Activated T-cell treated with anti-CD3 and anti-CD28 coated beads, Interleukin-2, amount 50 U/mL, for 48 hours (primary cell): ENCODE data around the gene RNU7-1.
A peak's percentile ranks its signal among the peaks of the same experiment; 100 is the strongest.

ENCODE experiments used
- DNase-seq, 2 experiments: peaks; one replicate each; pipeline ENCODE4 v3.0.0-alpha.2; 2020

Gene RNU7-1

DNA sequence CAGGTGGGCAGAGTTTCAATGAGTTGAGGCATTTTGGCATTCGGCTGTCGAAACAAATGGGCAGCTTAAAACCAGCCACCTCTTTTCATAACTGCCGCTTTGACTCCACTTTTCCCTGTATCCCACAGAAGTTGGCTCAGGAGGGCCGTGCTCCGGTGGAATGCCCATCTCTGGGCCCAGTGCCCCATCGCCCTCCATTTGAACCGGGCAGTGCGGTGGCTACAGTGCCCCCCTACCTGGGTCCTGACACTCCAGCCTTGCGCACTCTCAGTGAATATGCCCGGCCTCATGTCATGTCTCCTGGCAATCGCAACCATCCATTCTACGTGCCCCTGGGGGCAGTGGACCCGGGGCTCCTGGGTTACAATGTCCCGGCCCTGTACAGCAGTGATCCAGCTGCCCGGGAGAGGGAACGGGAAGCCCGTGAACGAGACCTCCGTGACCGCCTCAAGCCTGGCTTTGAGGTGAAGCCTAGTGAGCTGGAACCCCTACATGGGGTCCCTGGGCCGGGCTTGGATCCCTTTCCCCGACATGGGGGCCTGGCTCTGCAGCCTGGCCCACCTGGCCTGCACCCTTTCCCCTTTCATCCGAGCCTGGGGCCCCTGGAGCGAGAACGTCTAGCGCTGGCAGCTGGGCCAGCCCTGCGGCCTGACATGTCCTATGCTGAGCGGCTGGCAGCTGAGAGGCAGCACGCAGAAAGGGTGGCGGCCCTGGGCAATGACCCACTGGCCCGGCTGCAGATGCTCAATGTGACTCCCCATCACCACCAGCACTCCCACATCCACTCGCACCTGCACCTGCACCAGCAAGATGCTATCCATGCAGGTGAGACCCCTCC, 5.0 kb upstream of the RNU7-1 start:
- no peak for DNase-seq

DNA sequence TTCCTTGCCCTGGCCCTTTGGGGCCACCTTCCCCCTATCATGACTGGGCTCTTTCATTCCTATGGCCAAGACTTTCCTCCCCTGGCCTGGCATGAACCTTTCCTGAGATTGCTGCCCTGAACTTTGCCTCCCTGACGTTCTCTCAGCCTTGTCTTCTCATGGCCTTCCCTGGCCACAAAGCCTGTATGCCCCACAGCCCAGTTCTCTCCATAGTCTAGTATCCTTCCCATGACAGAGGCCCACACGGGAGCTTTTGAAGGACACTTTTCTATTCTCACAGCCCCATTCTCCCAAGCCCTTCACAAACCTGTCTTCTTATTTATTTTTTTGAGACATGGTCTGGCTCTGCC, 4.5 kb upstream of the RNU7-1 start:
- DNase-seq = no peak

DNA sequence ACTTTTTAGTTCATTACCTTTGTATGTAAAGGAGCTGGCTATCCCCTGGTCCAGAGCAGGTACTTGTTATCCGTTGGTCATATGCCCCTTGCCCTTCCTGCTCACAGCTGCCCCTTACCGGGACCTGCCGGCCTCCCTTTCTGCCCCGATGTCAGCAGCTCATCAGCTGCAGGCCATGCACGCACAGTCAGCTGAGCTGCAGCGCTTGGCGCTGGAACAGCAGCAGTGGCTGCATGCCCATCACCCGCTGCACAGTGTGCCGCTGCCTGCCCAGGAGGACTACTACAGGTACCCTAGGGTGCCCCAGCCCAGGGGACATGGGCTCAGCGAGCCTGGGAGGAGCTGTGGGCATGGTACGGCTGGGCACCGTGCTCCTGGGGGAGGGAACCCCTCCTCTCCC, 2.3 kb upstream of the RNU7-1 start:
- DNase-seq = no peak

DNA sequence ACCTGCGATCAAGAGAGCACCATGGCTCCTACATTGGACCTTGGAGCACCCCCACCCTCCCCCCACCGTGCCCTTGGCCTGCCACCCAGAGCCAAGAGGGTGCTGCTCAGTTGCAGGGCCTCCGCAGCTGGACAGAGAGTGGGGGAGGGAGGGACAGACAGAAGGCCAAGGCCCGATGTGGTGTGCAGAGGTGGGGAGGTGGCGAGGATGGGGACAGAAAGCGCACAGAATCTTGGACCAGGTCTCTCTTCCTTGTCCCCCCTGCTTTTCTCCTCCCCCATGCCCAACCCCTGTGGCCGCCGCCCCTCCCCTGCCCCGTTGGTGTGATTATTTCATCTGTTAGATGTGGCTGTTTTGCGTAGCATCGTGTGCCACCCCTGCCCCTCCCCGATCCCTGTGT, 1.8 kb upstream of the RNU7-1 start:
- DNase-seq = no peak

DNA sequence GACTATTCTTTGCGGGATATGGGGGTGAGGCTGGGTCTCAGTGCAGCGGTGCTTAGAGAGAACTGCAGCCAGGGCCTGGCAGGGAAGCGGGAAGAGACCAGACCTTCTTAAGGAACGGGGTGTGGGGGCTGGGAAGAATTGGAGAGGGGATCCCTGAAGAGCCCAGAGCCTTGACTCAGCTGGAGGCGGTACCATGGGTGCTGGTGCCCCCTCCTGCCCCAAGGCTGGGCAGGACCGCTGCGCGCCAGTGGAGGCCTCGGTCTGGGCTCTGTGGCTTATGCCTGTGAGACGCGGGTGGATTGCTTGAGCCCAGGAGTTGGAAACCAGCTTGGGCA, 1.3 kb upstream of the RNU7-1 start:
- DNase-seq = no peak

DNA sequence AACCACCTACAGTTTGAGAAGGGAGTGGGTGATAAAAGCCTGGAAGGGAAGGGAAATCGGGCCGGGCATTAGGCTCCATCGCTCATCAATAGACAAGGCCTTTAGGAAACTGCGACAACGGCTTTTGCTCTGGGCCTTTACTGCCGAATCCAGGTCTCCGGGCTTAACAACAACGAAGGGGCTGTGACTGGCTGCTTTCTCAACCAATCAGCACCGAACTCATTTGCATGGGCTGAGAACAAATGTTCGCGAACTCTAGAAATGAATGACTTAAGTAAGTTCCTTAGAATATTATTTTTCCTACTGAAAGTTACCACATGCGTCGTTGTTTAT, 261 bp upstream of the RNU7-1 start:
- peak; percentile 74 to 82 for DNase-seq

DNA sequence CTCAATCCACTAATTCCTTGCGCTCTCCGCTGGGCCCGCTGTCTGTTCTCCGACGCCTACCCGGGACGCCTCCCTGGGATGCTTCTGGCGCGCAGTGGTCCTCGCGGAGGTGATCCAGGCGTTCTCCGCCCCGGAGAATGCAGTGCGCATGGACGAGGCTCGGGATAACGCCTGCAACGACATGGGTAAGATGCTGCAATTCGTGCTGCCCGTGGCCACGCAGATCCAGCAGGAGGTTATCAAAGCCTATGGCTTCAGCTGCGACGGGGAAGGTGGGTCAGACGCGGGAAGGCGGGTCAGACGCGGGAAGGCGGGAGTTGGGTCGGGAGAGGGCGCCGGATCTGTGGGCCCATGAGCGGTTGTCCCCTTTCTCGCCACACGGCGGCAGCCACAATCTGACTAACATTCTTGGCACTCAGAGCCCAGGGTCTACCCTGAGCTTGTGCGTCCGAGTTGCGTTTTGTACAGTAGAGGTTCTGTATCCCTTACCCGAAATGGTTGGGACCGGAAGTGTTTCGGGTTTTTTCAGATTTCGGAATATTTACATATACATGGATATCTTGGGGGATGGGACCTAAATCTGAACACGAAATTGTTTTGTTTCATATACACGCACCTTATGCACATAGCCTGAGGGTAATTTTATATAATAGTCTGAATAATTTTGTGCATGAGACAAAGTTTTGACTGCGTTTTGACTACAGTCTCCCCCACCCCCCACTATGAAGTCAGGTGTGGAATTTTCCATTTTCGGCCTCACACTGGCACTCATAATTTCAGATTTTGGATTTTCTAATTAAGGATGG, 968 bp downstream of the RNU7-1 start:
- peak; percentile 92 to 94 for DNase-seq

DNA sequence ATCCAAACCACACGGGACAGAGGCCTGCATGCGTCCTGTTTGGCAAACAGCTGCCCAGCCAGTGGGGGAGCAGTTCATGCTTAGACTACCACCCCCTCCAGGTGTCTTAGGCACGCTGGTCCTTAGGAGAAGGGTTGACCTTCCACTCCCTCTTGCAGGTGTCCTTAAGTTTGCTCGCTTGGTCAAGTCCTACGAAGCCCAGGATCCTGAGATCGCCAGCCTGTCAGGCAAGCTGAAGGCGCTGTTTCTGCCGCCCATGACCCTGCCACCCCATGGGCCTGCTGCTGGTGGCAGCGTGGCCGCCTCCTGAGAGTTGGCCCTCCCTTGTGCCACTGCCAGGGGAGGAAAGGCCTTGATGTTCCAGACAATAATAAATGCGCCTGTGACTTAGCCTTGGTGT, 2.0 kb downstream of the RNU7-1 start:
- peak in 1 of 2 experiments; percentile 48 for DNase-seq

DNA sequence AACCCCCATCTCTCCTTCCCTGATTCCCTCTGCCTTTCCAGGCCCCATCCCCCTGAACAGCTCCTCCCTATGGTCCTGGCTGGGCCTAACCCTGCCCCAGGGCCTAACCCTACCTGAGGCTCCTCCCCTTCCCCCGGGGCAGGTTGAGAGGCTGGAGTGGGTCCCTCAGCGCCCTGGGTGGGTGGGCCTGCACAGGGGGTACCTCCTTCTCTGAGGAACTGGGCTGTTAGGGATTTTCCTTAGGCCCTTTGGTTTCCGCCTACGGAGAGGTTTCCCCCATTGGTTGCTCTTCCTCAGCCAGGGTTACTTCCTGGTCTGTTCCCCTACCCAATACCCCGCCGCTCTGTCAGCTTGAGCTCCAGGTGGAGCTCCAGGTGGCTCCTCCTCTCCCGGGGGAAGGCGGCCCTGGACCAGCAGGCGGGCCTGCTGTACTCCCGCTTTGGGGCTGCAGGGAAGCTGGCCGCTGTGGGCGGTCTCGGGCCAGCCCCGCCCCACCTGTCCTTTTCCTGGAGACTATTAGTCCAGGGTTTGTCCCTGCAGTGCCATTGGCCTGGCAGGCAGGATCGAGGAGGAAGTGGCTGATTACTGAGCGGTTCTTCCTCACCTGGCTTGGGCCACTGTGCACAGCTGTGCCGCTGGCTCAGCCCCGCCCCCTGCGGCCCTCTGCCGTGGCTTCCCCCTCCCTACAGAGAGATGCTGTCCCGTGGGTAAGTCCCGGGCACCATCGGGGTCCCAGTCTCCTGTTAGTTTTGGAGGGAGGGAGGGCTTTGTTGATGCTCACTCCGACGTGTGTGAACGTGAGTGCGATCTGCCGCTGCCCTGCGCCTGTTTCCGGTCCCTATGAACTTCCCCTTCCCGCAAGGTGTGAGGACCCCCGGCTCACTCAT, 2.7 kb downstream of the RNU7-1 start:
- peak; percentile 72 to 80 for DNase-seq

DNA sequence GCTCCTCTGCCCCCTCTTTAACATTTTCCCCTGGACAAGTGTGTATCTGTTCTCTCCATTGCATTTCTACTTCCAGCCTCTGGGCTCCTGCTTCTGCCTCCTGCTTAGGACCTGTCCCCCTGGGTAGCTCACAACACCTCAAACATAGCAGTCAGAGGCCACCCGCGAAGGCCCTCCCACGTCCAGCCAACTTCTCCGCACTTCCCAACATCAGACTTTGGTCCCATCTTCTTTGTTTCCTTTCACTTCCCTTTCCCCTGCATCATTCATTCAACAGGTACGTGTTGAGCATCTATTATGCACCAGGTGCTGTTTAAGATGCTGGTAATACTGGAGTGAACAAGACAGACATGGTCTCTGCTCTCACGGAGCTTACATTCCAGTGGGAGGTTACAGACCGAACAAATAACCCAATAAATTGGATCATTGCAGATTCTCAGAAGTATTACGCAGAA, 3.3 kb downstream of the RNU7-1 start:
- no peak for DNase-seq

DNA sequence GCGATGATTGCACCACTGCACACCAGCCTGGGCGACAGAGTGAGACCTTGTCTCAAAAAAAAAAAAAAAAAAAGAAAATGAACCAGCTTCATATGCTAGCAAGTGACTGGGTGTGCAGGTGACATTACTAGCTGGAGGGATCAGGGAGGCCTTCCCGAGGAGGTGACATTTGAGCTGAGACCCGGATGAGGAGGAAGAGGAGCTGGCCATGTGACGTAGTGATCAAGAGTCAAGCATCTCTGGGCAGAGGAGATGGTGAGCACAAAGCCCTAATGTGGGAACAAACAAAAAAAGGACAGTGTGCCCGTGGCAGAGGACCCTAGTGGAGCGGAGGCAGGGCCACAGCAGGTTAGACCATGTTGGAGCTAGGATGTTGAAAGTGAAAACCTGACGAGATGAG, 4.0 kb downstream of the RNU7-1 start:
- DNase-seq = no peak

DNA sequence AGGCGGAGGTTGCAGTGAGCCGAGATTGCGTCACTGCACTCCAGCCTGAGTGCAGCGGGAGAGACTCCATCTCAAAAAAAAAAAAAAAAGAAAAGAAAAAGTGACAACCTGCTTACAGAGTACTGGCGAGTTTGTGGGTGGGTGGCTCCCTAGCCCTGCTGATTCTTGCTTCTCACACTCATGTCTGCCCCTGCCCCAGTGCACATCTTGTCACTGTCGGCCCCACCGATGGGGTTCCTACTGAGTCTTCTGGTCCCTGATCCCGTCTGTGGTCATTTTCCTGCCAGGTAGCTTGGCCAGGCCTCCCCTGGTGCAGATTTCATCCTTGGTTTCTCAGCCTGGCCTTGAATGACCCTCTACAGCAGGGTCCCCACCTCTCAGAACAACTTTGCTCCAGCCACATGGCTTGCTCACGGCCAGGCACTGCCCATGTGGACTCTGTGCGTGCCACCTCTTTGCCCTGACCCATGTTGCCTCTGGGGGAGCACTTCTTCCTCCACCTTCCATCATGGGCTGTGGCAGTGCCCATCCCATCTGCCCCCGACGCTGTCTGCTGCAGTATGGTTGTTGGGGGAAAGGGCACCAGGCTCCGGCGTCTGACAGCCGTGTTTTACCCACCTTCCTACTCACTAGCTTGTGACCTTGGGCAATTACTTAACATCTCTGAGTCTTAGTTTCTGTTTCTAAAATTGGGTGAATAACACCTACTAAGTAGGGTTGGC, 5.4 kb downstream of the RNU7-1 start:
- peak in 1 of 2 experiments; percentile 53 for DNase-seq

DNA sequence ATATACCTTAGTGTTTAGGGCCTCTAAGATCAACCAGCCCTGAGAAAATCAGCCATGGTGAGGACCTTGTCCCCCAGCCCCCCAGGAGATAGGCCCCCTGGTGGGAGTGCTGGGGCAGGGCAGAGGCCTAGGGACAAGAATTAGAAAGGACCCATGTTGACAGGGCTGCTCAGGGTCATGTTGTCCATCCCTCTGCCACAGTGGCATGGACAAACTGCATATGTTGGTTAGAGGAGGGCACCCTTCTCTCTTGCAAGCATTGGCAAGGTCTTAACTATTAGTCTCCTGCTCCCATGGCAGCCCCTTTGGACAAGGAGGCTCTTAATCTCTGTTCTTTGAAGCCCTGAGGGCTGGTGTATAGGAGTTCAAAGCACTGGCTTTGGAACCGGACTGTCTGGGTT, 6.8 kb downstream of the RNU7-1 start:
- DNase-seq = peak; percentile 63 to 65

DNA sequence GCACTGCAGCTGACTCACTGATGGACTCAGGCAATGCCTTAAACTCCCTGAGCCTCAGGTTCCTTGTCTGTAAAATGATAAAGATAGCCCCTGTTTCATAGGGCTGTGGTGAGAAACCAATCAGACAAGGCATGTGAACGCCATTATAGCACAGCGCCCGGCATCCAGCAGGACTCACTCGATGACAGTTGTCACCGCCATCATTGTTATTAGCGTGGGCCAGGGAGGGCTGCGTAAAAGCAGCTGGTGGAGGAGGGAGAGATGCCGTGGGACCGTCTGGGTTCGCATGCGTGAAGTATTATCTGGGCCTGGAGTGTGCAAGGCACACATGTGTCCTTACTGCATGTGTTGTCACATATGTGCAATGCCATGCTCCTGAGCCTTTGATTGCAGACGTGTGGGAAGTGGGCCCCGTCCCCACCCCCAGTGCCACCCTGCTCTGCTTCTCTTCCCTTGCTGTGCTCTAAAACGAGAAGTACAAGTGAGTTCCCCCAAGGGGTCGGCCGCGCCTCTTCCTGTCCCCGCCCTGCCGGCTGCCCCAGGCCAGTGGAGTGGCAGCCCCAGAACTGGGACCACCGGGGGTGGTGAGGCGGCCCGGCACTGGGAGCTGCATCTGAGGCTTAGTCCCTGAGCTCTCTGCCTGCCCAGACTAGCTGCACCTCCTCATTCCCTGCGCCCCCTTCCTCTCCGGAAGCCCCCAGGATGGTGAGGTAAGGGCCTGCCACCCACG, 7.4 kb downstream of the RNU7-1 start, which contains the start of gene PTPN6:
PTPN6 (plus strand) TSS at position 546 of the 730 bp plus-strand sequence; CDS start at position 703, 157 bp downstream.
- DNase-seq = peak; percentile 73 to 76

DNA sequence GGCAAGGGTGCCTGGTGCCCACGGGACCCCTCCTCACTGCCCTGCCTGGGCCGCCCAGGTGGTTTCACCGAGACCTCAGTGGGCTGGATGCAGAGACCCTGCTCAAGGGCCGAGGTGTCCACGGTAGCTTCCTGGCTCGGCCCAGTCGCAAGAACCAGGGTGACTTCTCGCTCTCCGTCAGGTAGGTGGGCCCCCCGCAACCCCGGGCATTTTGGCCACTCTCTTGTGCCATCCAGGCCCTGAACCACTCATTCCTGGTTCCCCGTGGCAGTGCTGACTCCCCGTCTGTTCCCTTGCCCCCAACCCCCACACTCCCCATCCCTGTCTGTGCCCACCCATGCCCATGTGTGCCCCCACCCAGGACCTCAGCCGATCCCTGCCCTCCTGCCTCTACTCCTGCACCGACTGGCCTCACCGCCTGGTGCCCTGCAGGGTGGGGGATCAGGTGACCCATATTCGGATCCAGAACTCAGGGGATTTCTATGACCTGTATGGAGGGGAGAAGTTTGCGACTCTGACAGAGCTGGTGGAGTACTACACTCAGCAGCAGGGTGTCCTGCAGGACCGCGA, 8.0 kb downstream of the RNU7-1 start:
- DNase-seq = no peak

DNA sequence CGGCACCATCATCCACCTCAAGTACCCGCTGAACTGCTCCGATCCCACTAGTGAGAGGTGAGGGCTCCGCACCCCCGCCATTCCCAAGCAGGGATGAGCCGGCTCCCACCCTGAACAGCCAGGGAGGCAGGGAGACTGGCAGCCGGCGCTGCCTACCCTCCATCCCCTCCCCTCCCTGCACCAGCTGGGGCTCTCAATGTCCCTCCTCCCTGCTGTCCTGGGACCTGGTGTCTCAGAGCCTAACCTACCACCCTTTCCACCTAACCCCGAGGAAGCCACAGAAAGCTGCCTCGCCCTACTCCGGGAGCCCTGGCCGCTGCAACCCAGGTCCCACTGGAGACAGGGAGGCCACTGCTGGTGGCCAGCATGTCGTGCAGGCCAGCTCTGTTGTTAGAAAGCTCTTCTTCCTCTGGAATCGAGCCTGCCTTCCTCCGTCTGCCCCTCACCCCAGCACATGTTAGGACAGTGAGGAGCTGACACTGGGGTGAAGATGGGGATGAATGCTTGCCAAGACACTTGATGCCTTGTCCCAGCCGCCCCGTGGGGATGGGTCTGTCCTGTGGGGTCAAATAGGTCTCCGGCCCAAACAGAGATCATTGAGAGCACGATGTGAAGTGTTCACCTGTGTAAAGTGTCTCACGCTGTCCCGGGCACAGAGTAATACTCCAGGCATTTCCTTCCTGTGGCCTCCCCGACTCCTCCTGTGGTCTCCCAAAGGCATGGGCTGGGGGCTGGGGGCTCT, 8.7 kb downstream of the RNU7-1 start:
- DNase-seq = peak; percentile 62 to 68

DNA sequence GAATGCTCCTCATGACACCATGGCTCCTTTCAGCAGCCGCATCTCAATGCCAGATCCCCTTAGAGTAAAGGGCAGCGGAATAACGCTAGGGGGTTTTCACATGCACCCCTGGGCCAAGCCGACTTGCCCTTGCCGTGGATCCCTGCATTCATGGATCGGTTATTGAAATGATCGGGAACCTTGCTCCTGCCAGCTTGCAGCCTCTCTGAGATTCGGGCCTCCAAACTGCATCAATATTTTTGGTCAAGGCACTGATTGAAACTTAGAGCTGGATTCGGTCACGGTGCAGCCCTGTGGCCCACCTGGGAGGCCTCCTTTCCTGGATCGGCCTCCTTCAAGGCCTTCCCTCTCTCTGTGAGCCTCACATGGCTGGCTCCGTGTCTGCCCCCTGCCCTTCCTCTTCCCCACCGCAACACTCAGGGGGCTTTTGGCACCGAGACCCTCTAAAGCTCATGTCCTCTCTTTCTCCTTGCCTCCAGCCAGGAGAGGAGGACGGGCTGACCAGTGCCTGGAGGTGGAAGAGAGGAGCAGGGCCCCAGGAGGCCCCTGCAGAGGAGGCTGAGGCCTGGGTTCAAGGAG, 9.3 kb downstream of the RNU7-1 start:
- no peak for DNase-seq

DNA sequence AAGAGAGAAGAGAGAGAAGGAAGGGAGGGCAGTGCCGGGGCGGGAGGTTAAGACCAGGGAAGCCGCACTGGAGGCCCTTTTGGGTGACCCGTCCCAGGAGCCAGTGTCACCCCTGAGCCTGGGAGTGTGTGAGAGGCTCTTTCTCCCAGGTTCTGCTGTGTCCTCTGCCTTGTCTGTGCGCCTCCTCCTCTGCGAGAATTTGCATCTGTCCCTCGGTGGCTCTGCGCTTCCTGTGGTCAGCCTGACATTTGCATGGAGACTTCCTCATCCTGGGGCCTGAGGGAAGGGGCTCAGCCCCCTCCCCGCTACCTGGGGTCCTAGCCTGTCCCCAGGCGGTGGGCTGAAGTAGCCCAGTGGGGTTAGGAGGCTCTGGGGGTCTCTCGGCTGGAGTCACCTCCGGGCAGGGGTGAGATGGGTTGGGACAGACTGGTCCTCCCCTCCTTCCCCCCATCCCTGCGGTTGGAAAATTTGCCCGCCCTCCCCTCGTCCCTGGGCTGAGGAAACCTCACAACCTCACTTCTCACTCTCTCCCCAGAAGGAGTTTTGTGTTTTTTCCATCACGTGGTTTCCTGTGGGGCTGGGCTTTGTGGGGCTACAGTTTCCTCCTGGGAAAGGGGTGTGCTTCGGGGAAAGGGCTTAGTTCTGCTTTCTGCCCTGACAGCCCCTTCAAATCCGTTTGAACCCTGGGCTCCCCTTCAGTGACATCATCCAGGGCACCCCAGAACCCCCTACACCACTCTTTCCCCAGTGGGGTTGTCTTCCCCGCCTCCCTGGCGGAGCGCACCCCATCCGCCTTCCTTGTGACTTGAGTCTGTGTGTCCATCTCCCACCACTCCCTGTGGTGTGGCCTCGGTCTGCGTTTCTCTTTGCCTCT, 10.1 kb downstream of the RNU7-1 start:
- DNase-seq = peak; percentile 85 to 86
